Activated CD4-positive, alpha-beta T cell treated with anti-CD3 and anti-CD28 coated beads, Interleukin-10, Interleukin-2, amounts not matched to agents 100 ng/mL and 50 ng/mL, durations not matched to agents 16 hours and 8 hours (primary cell): ENCODE measurements around the gene RECK.
"Not testable (repeated sequence)": the region's sequence is repeated elsewhere in the genome, so short reads cannot be mapped to it uniquely, and the experiment has no call there.

Experiments
- DNase-seq: peaks from one replicate; pipeline ENCODE4 v3.0.0-alpha.2; 2020

Gene RECK, protein sequence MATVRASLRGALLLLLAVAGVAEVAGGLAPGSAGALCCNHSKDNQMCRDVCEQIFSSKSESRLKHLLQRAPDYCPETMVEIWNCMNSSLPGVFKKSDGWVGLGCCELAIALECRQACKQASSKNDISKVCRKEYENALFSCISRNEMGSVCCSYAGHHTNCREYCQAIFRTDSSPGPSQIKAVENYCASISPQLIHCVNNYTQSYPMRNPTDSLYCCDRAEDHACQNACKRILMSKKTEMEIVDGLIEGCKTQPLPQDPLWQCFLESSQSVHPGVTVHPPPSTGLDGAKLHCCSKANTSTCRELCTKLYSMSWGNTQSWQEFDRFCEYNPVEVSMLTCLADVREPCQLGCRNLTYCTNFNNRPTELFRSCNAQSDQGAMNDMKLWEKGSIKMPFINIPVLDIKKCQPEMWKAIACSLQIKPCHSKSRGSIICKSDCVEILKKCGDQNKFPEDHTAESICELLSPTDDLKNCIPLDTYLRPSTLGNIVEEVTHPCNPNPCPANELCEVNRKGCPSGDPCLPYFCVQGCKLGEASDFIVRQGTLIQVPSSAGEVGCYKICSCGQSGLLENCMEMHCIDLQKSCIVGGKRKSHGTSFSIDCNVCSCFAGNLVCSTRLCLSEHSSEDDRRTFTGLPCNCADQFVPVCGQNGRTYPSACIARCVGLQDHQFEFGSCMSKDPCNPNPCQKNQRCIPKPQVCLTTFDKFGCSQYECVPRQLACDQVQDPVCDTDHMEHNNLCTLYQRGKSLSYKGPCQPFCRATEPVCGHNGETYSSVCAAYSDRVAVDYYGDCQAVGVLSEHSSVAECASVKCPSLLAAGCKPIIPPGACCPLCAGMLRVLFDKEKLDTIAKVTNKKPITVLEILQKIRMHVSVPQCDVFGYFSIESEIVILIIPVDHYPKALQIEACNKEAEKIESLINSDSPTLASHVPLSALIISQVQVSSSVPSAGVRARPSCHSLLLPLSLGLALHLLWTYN

DNA sequence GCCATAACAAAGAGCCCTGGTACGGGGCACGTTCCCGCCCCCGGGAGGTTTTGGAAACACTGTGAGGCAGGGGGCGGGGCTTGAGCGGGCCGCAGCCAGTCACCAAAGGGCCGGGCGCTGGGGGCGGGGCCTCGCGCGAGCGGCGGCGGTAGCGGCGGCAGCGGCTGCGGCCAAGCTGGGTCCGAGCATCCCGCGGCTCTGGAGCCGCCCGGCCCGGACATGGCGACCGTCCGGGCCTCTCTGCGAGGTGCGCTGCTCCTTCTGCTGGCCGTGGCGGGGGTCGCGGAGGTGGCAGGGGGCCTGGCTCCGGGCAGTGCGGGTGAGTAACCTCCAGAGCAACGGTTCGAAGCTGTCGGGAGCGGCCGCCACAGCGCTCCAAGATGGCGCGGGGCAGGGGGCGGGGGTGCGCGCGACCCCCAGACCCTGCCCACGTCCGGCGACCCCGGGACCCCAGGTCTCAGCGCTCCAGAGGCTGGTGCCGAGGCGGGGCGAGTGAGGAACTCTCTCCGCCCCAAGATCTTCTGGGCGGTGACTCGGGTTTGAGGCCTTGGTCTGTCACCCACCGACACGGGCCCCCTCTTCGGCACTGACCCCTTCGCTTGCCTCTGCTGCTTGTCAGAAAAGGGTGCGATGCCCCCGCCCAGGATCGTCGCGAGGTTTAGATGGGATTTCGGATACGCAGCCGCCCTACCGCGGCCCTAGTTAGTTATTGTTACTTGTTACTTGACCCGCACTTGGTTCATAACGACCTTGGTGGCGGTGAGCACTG is at the start of gene RECK:
Gene RECK, plus strand, starts transcription at position 134 of the 769 bp plus-strand sequence. Its CDS starts 86 bp downstream, at position 220.
- DNase-seq = peak; percentile 91

DNA sequence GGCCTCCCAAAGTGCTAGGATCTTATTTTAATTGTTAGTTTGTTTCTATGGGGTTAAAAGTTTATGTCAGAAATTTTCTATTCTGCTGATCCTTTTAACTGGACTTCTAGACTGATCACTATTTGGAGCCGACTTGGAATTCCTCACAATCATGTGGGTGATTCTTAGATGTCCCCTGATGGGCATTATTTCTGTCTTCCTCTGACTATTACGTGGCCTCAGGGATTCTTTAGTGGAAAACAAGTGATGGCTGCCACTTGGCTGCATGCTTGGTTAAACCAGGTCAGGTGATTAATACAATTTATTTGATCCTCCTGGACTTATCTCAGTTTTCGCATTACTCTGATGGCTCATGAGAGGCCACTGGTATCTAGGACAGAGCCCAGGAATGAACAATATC is 46.6 kb upstream of the RECK start:
- no peak for DNase-seq

GRCh38 chr9:35993136-35993535 is 43.6 kb upstream of the RECK start:
- DNase-seq = not testable (repeated sequence)

- DNase-seq = no peak
These were observed 42.6 kb upstream of the RECK start for GRCh38 chr9:35993976-35994720.

- no peak for DNase-seq
These were observed 41.8 kb upstream of the RECK start for GRCh38 chr9:35994959-35995358.

DNA sequence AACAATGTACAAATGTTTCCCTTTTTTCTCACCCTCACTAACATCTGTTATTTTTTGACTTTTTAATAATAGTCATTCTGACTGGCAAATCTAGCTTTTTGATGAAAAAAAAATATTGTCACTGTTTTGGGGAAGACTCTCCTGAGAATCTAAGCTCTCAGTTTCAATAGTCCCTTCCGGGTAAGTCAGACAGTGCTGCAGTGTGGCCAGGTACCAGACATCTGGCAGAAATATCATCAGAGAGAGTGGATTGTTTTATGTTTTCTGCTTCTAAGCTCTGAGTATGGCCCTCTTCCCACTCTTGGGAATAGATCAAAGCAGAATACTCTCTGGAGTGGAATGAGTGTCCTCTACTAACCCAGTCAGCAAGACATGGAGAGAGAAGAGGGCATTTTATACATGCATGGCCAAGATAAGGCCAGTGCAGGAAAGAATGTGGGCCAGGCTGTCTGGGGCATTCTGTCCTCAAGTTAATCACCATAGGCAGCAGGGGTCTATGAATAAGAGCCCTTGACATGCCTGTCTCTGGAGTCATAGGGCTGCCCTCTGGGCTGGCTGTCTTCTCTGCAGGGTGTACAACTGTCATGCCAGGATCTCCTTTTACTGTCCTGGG is 40.2 kb upstream of the RECK start:
- DNase-seq = no peak

- DNase-seq = not testable (repeated sequence)
These were observed 39.7 kb upstream of the RECK start for GRCh38 chr9:35997016-35997415.

DNA sequence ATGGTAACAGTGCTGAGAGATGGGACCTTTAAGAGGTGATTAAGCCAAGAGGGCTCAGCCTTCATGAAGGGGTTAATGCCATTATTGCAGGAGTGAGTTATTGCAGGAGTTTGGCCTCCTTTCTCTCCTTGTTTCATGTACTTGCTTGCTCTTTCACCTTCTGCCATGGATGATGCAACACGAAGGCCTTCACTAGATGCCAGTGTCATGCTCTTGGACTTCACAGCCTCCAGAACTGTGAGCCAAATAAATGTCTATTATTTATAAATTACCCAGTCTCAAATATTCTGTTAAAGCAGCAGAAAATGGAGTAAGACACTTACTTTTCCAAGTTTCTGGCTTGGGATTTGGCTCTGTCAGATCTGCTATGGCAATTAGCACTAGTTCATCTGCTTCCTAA is 38.4 kb upstream of the RECK start:
- DNase-seq = no peak

DNA sequence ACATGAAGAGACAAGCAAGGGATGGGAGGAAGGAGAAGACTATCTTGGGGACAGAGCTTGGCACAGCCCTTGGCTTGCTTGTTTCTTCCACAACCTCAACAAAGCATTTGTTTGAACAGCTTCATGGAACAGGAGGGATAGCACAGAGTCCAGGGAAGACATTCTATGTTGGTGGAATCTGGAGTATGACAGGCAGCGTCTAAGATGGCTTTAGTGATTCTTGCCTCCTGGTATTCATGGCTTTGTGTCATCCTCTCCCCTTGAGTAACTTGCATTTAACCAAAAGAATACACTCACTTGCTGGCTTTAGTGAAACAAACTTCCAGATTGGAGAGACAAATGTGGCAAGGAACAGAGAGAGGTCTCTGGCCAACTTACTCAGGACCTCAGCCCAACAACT is 30.8 kb upstream of the RECK start:
- DNase-seq = no peak

DNA sequence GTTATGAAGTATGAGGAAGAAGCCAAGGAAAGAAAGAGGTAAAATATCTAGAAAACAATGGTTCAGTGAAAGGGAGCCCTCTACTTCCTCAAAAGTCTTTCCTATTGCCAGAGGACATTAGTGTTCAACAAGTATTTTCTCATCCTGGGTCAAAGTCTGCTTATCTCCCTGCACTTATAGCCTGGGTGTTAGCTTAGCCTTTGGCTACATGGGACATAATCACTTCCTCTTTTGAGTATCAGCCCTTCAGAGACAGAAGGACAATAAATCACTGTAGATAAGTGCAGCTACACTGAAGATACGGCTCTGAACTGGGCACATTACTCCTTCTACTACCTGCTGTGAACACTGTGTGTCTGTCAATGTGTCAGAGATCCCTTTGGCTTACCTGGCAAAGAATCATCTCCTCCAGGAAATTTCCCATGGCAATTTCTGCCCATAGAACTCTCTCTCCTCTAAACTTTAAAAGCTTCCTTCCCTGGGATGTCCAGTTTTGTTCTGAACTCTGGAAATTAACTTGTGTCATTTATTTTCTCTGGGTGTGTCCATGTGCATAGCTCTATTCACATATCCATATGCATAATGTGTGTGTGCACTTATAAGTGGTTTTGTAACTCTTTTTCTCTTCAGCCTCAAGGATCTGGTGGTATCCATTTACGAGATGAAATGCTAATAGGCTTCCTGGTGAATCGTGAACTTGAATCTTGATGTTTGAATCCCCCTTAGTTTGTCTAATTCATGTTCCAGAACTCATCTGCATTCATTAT is 30.0 kb upstream of the RECK start:
- DNase-seq = no peak

- peak; percentile 49 for DNase-seq
These were observed 29.4 kb upstream of the RECK start for GRCh38 chr9:36007316-36007708.

DNA sequence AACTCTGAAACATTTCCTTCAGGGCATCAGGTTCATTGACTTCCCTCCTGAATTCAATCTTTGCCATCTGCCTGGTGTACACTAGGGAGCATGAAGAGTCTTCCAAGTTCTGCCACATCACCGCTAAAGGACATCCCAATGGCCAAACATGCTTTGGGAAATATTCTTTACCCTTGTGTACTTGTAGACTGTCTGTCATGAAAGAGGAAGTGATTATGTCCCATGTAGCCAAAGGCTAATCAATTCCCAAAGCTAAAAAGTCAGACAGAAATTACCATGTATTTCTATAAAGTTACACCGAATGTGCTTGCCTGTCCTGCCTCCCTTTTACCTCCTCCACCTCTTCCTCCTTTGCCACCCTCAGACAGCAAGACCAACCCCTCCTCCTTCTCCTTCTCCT is 28.9 kb upstream of the RECK start:
- DNase-seq = no peak

DNA sequence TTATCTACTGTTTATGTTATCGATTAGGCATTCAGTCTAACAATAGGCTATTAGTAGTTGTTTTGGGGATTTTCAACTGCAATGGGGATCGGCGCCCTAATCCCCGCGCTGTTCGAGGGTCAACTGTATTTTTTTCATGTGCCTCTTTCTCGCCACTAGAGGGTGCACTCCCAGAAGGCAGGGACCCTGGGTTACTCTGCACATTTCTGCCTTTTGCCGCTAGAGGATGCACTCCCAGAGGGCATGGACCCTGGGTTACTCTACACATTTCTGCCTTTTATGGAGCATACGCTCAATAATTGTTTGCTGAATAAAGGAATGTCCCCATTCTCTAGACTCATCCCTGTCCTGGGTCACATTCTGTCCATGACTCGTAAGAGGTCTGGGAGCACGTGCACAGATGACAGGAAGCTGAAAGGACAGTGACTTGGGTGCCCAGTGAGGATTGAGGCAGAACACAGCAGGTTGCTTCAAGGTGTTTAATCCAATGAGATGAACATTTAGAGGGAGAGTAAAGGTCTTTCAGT is 27.9 kb upstream of the RECK start:
- peak; percentile 84 for DNase-seq

GRCh38 chr9:36011379-36011778 is 25.3 kb upstream of the RECK start:
- no peak for DNase-seq

- no peak for DNase-seq
These were observed 19.4 kb upstream of the RECK start for GRCh38 chr9:36017278-36017677.

GRCh38 chr9:36018129-36018528 is 18.6 kb upstream of the RECK start:
- DNase-seq = no peak

- no peak for DNase-seq
These were observed 17.6 kb upstream of the RECK start for GRCh38 chr9:36018891-36019720.

DNA sequence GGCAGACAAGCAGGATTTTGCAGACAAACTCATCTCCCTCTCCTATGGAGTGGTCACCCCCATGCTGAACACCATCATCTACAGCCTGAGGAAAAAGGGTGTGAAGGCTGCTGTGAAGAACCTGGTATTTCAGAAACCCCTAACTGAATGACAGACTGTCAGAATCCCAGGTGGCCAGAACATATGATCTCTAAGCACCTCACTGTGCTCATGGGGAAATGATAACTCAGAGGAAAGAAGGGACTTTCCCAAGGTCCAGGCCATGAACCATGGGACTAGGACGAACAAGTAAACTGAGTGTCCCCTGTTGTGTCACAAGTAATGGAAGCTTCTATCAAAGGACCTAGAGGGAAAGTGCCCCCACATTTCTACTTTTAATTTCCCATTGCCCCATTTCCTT is 14.7 kb upstream of the RECK start:
- DNase-seq = no peak

GRCh38 chr9:36023260-36024048 is 13.3 kb upstream of the RECK start:
- DNase-seq = peak; percentile 69
